ENCODE results near the gene C15orf40.

- TF ChIP-seq EHMT2 (IDR thresholded peaks at IDR 0.05; ENCODE audit: low read depth) = peak; percentile 80; the same call in 1 of the 2 replicates
- no peak for TF ChIP-seq TFCP2L1 (CRISPR knock-in tag; IDR thresholded peaks at IDR 0.05)
- no peak for TF ChIP-seq USF2 (IDR thresholded peaks at IDR 0.05)
- TF ChIP-seq RNF2 (IDR thresholded peaks at IDR 0.05; ENCODE audit: borderline replicate concordance, low read depth) = no peak
- peak; percentile 85 for TF ChIP-seq CTCF (IDR thresholded peaks at IDR 0.05)
- no peak for TF ChIP-seq SREBF2 (IDR thresholded peaks at IDR 0.05)
- TF ChIP-seq HOXA7 (CRISPR knock-in tag; IDR thresholded peaks at IDR 0.05) = no peak
- TF ChIP-seq MYC (IDR thresholded peaks at IDR 0.05; ENCODE audit: borderline replicate concordance, low read length) = no peak
- TF ChIP-seq MAFK (IDR thresholded peaks at IDR 0.05; ENCODE audit: partially characterized antibody) = no peak
- 0 out of 2 replicates have a peak, but pooled peaks have one; percentile 2 for TF ChIP-seq NFE2L2 (conservative IDR thresholded peaks at IDR 0.05; ENCODE audit: low read length)
- no peak for TF ChIP-seq REST (IDR thresholded peaks at IDR 0.05)
- no peak for TF ChIP-seq POLR2A (IDR thresholded peaks at IDR 0.05; ENCODE audit: low read length)
- no peak for TF ChIP-seq HDAC2 (IDR thresholded peaks at IDR 0.05)
- no peak for TF ChIP-seq ELK1 (IDR thresholded peaks at IDR 0.05; ENCODE audit: low read depth, low read length)
These were observed 649 bp downstream of the C15orf40 start for GRCh38 chr15:83010709-83011270.

Measured in A549 (cell line).